HG02981 (cell line): ENCODE measurements around the gene NCMAP.

Experiments used
- ATAC-seq: cut with Tn5 transposase; IDR thresholded peaks from one replicate; pipeline ENCODE4 v1.9.1; 2021; ENCODE audit warnings: mild to moderate bottlenecking, moderate library complexity; ENCODE audit not compliant: unreplicated experiment

The NCMAP gene

GRCh38 chr1:24621121-24621520 is 65.2 kb downstream of the NCMAP start:
- ATAC-seq, result no peak

GRCh38 chr1:24622218-24622617 is 66.3 kb downstream of the NCMAP start:
- ATAC-seq, result no peak

- no peak for ATAC-seq
These were observed 76.9 kb downstream of the NCMAP start for GRCh38 chr1:24632832-24633175.

GRCh38 chr1:24635195-24635843 is 79.4 kb downstream of the NCMAP start:
- ATAC-seq, result no peak

GRCh38 chr1:24636661-24637357 is 80.9 kb downstream of the NCMAP start:
- no peak for ATAC-seq

GRCh38 chr1:24639094-24639493 is 83.2 kb downstream of the NCMAP start:
- no peak for ATAC-seq

GRCh38 chr1:24639881-24640280 is 84.0 kb downstream of the NCMAP start:
- ATAC-seq, result no peak

- no peak for ATAC-seq
These were observed 84.4 kb downstream of the NCMAP start for GRCh38 chr1:24640288-24640687.

- ATAC-seq, result no peak
These were observed 85.8 kb downstream of the NCMAP start for GRCh38 chr1:24641646-24642151.

GRCh38 chr1:24642481-24643362 is 86.8 kb downstream of the NCMAP start, which contains the start of gene SRRM1:
SRRM1 (plus strand) TSS chr1:24643302; CDS start chr1:24643327, 25 bp downstream.
- ATAC-seq, result peak; percentile 91

- peak; percentile 10 for ATAC-seq
These were observed 87.6 kb downstream of the NCMAP start for GRCh38 chr1:24643363-24644099.

GRCh38 chr1:24644100-24644384 is 88.2 kb downstream of the NCMAP start:
- ATAC-seq, result no peak

GRCh38 chr1:24648919-24649318 is 93.0 kb downstream of the NCMAP start:
- no peak for ATAC-seq

GRCh38 chr1:24652382-24652781 is 96.5 kb downstream of the NCMAP start:
- ATAC-seq, result no peak

GRCh38 chr1:24654010-24654409 is 98.1 kb downstream of the NCMAP start:
- no peak for ATAC-seq

GRCh38 chr1:24656046-24656445 is 100.2 kb downstream of the NCMAP start:
- ATAC-seq, result no peak

GRCh38 chr1:24657781-24658180 is 101.9 kb downstream of the NCMAP start:
- ATAC-seq, result no peak
